ENCODE measurements around the gene C22orf23.
"Not testable (repeated sequence)": the region's sequence is repeated elsewhere in the genome, so short reads cannot be mapped to it uniquely, and the experiment has no call there.

Gene C22orf23

GRCh38 chr22:37965940-37966664 lies 12.7 kb upstream of the C22orf23 start:
- Histone ChIP-seq H3K4me3 (IDR thresholded peaks at IDR 0.05; ENCODE audit: insufficient read depth, low read depth, low read length) (no peak overlapping the region), H3K36me3 (ENCODE audit: insufficient read depth) (no peaks in the 10 kb centered on the region; the same call in 1 of the 2 replicates), H3K4me2 (no peak overlapping the region), H3K79me2 (ENCODE audit: insufficient read depth, low read depth) (no peaks in the 10 kb centered on the region), H4K20me1 (ENCODE audit: insufficient read depth) (no peaks in the 10 kb centered on the region), H2AFZ (ENCODE audit: low read depth) (no peak overlapping the region), H3K4me1 (ENCODE audit: low read depth, poor library complexity, severe bottlenecking) (peaks cover 14% of the 10 kb centered on the region), H3K9ac (no peak overlapping the region), H3K27me3 (ENCODE audit: insufficient read depth, low read depth) (no peaks in the 10 kb centered on the region), H3K27ac (no peak overlapping the region)
- no peak for TF ChIP-seq CTCF (conservative IDR thresholded peaks at IDR 0.05; ENCODE audit: low read depth, low read length)

DNA sequence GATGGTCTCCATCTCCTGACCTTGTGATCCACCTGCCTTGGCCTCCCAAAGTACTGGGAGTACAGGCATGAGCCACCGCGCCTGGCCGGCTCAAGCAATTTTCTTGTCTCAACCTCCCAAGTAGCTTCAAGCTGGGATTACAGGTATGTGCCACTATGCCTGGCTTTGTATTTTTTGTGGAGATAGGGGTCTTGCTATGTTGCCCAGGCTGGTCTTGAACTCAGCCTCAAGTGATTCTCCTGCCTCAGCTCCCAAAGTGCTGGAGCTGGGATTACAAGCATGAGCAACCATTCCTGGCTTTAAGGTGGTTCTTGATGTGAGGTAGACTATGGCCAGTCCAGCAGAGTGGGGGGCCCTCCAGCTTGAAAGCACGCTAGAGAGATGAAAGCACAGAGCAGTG lies 7.7 kb upstream of the C22orf23 start:
- H3K4me2 ChIP-seq = no peak overlapping the region
- no peaks in the 10 kb centered on the region; the same call in 1 of the 2 replicates for H3K36me3 ChIP-seq (ENCODE audit: insufficient read depth)
- no peak overlapping the region for H3K9ac ChIP-seq
- H3K4me1 ChIP-seq (ENCODE audit: low read depth, poor library complexity, severe bottlenecking) = peaks cover 14% of the 10 kb centered on the region
- no peak overlapping the region for H3K27ac ChIP-seq
- no peaks in the 10 kb centered on the region for H4K20me1 ChIP-seq (ENCODE audit: insufficient read depth)
- no peak for TF ChIP-seq CTCF (conservative IDR thresholded peaks at IDR 0.05; ENCODE audit: low read depth, low read length)
- H2AFZ ChIP-seq (ENCODE audit: low read depth) = no peak overlapping the region
- no peaks in the 10 kb centered on the region for H3K27me3 ChIP-seq (ENCODE audit: insufficient read depth, low read depth)
- H3K4me3 ChIP-seq (IDR thresholded peaks at IDR 0.05; ENCODE audit: insufficient read depth, low read depth, low read length) = no peak overlapping the region
- H3K79me2 ChIP-seq (ENCODE audit: insufficient read depth, low read depth) = no peaks in the 10 kb centered on the region

- H4K20me1 ChIP-seq (ENCODE audit: insufficient read depth) = no peaks in the 10 kb centered on the region
- H3K36me3 ChIP-seq (ENCODE audit: insufficient read depth) = no peaks in the 10 kb centered on the region; the same call in 1 of the 2 replicates
- TF ChIP-seq CTCF (conservative IDR thresholded peaks at IDR 0.05; ENCODE audit: low read depth, low read length) = no peak
- H3K27ac ChIP-seq = no peak overlapping the region
- no peaks in the 10 kb centered on the region for H3K27me3 ChIP-seq (ENCODE audit: insufficient read depth, low read depth)
- H2AFZ ChIP-seq (ENCODE audit: low read depth) = no peak overlapping the region
- no peak overlapping the region for H3K4me3 ChIP-seq (IDR thresholded peaks at IDR 0.05; ENCODE audit: insufficient read depth, low read depth, low read length)
- no peak overlapping the region for H3K9ac ChIP-seq
- H3K4me1 ChIP-seq (ENCODE audit: low read depth, poor library complexity, severe bottlenecking) = peaks cover 9% of the 10 kb centered on the region
- no peak overlapping the region for H3K4me2 ChIP-seq
- peaks cover 15% of the 10 kb centered on the region for H3K79me2 ChIP-seq (ENCODE audit: insufficient read depth, low read depth)
These were observed 5.9 kb upstream of the C22orf23 start for GRCh38 chr22:37959231-37959825.

- Histone ChIP-seq H3K27ac (no peak overlapping the region), H3K4me2 (no peak overlapping the region), H4K20me1 (ENCODE audit: insufficient read depth) (no peaks in the 10 kb centered on the region), H3K36me3 (ENCODE audit: insufficient read depth) (no peaks in the 10 kb centered on the region; the same call in 1 of the 2 replicates), H3K4me3 (IDR thresholded peaks at IDR 0.05; ENCODE audit: insufficient read depth, low read depth, low read length) (no peak overlapping the region), H3K27me3 (ENCODE audit: insufficient read depth, low read depth) (no peaks in the 10 kb centered on the region; the same call in 1 of the 2 replicates), H3K9ac (no peak overlapping the region), H3K79me2 (ENCODE audit: insufficient read depth, low read depth) (peaks cover 21% of the 10 kb centered on the region), H3K4me1 (ENCODE audit: low read depth, poor library complexity, severe bottlenecking) (peaks cover 12% of the 10 kb centered on the region), H2AFZ (ENCODE audit: low read depth) (no peak overlapping the region)
- no peak for TF ChIP-seq CTCF (conservative IDR thresholded peaks at IDR 0.05; ENCODE audit: low read depth, low read length)
These were observed 3.8 kb upstream of the C22orf23 start for GRCh38 chr22:37957232-37957631.

DNA sequence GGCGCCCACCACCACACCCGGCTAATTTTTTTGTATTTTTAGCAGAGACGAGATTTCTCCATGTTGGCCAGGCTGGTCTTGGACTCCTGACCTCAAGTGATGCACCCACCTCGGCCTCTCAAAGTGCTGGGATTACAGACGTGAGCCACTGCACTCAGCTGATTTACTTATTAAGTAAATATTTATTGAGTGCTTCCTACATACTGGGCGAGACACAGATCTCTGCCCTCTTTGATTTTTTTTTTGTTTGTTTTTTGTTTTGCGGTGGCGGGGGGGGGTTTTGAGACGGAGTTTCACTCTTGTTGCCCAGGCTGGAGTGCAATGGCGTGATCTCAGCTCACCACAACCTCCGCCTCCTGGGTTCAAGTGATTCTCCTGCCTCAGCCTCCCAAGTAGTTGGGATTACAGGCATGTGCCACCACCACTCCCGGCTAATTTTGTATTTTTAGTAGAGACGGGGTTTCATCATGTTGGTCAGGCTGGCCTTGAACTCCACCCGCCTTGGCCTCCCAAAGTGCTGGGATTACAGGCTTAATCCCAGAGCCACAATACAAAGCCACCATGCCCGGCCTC lies 2.5 kb upstream of the C22orf23 start:
- not testable (repeated sequence) for H4K20me1 ChIP-seq (ENCODE audit: insufficient read depth); H3K4me2 ChIP-seq; H3K4me3 ChIP-seq (IDR thresholded peaks at IDR 0.05; ENCODE audit: insufficient read depth, low read depth, low read length); H3K27ac ChIP-seq; H3K9ac ChIP-seq; H3K27me3 ChIP-seq (ENCODE audit: insufficient read depth, low read depth); H3K36me3 ChIP-seq (ENCODE audit: insufficient read depth); H2AFZ ChIP-seq (ENCODE audit: low read depth)
- peaks cover 21% of the 10 kb centered on the region for H3K79me2 ChIP-seq (ENCODE audit: insufficient read depth, low read depth)
- H3K4me1 ChIP-seq (ENCODE audit: low read depth, poor library complexity, severe bottlenecking) = peaks cover 12% of the 10 kb centered on the region
